GM13976 (cell line): ENCODE results near the gene OMG.
"Not testable (repeated sequence)": the region's sequence is repeated elsewhere in the genome, so short reads cannot be mapped to it uniquely, and the experiment has no call there.

Experiments
- DNase-seq: peaks from one replicate; pipeline ENCODE4 v3.0.0; 2012; ENCODE audit warnings: low spot score
- CTCF ChIP-seq: IDR thresholded peaks from 2 replicates; pipeline ENCODE4 v1.5.1; 2012; ENCODE audit warnings: borderline replicate concordance, mild to moderate bottlenecking; ENCODE audit not compliant: insufficient read depth; ENCODE audit errors: extremely low read depth, missing control alignments, control extremely low read depth
- in situ Hi-C: fragments of 300-500 bp; cut with MboI; formaldehyde crosslinking; loops from one replicate; pipeline ENCODE4 v1.12.0; 2022; ENCODE audit warnings: low sequenced_read_pairs, mixed read lengths, inconsistent platforms; ENCODE audit not compliant: unreplicated experiment

Gene OMG

GRCh38 chr17:31294231-31294630 is 2.8 kb downstream of the OMG start:
- in situ Hi-C loops = no loop called here

DNA sequence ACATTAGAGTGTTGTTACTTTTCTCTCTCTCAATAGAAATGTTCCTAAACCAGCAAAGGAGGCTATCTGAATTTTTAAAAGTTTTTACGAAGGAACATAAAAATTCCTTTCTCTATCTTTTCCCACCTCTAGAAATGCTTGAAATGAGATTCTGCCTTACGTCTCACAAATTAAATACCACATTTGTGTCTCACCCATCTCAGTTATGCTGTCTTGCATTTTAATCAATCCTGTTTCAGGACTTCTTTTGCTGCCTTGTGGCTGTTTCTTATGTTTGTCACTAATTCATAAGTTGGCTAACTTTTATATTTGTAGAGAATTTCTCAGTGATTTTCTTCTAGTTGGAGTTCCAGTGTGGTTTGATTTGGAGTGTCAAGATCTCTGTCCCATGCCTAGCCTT is 3.5 kb downstream of the OMG start:
- TF ChIP-seq CTCF = no peak
- in situ Hi-C loops = no loop called here
- DNase-seq = no peak

More at GRCh38 chr17:31294231-31294630, 2.8 kb downstream of the OMG start:
- DNase-seq = no peak
- TF ChIP-seq CTCF = no peak

- no peak for TF ChIP-seq CTCF
- DNase-seq = no peak
- in situ Hi-C loops = no loop called here
Observed at GRCh38 chr17:31291820-31292219, 5.2 kb downstream of the OMG start.

DNA sequence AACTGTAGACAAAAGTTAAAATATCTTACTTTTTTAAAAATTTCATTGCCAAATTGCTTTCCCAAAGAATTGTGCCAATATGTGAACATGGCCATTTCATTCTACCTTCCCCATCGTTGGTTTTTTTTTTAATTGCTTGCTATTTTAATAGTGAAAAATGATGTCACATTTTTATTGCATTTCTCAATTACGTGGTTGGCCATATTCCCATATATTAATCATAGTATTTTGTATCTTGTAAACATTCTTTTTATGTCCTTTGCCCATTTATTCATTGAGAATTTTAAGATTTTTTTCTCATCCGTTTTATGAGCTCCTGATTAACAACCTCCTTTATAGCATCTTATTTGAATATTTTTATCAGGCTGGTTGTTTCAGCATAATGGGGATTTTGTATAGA is 7.2 kb downstream of the OMG start:
- TF ChIP-seq CTCF = no peak
- DNase-seq = no peak
- in situ Hi-C loops = no loop called here

- DNase-seq, in situ Hi-C loops: not testable (repeated sequence)
Observed at GRCh38 chr17:31287932-31288331, 9.1 kb downstream of the OMG start.

- DNase-seq = no peak
- TF ChIP-seq CTCF = no peak
- in situ Hi-C loops = no loop called here
Observed at GRCh38 chr17:31286587-31286986, 10.5 kb downstream of the OMG start.

GRCh38 chr17:31283841-31284240 is 13.2 kb downstream of the OMG start:
- TF ChIP-seq CTCF = no peak
- in situ Hi-C loops = no loop called here
- no peak for DNase-seq

GRCh38 chr17:31281061-31281460 is 16.0 kb downstream of the OMG start:
- no peak for DNase-seq
- in situ Hi-C loops = no loop called here
- TF ChIP-seq CTCF = no peak
